Body of pancreas (tissue), 4 donors: ENCODE measurements around the gene BCS1L. TPM values are rescaled to one million over a fixed set of nuclear protein-coding genes. Genes with fewer than 3 reads are reported as not detected.

ENCODE experiments used
- ATAC-seq: fragments of 150-250 bp; one replicate; pipeline ENCODE4 v1.9.1; 2016
- DNase-seq, 4 donors: peaks; one replicate each; pipeline ENCODE4 v3.0.0-alpha.2; 2019
- H3K27ac ChIP-seq, 4 donors: fragments of 200-600 bp; sonication (generic); 1 replicate in 3 of 4; 2 replicates in 1 of 4; pipeline versions ENCODE4 v1.5.1 to v1.6.1; 2016 to 2019; ENCODE audit warnings: mild to moderate bottlenecking in 1 of 4, mixed read lengths in 1 of 4, moderate library complexity in 1 of 4
- H3K27me3 ChIP-seq, 2 donors: fragments of 200-600 bp; sonication (generic); one replicate each; pipeline ENCODE4 v1.6.0; 2016; ENCODE audit warnings: mild to moderate bottlenecking in 1 of 2
- H3K36me3 ChIP-seq, 2 donors: fragments of 200-600 bp; sonication (generic); replicated peaks in 1 of 2; 2 replicates each; pipeline ENCODE4 v1.5.1; 2016; ENCODE audit warnings: low read depth in 2 of 2; ENCODE audit not compliant: insufficient read depth in 1 of 2
- H3K4me1 ChIP-seq: fragments of 200-600 bp; sonication (generic); one replicate; pipeline ENCODE4 v1.6.0; 2016
- H3K4me3 ChIP-seq, 2 donors: fragments of 200-600 bp; sonication (generic); 1 replicate in 1 of 2; 2 replicates in 1 of 2; pipeline ENCODE4 v1.5.1; 2016 to 2019
- H3K9me3 ChIP-seq, 3 donors: fragments of 200-600 bp; sonication (generic); 1 replicate in 2 of 3; 2 replicates in 1 of 3; pipeline ENCODE4 v1.5.1; 2016
- POLR2A ChIP-seq, 3 donors: fragments of 450-650 bp; IDR thresholded peaks; one replicate each; pipeline ENCODE4 v1.6.1; 2016; ENCODE audit warnings: antibody characterized with exemption in 3 of 3, mild to moderate bottlenecking in 2 of 3
- WGBS, 2 donors: methylation state at CpG; one replicate each; pipeline ENCODE4 v1.1.5; 2017; 5-methylcytosine and 5-hydroxymethylcytosine counted together
- intact Hi-C: fragments of 100-400 bp; cut with DNase I; formaldehyde crosslinking; loops from one replicate; pipeline ENCODE4 v1.15.1; 2023
- total RNA-seq, 2 donors: library from RNA; depleted of rRNA; stranded (reverse); fragments of >200 nt; gene quantifications; one replicate each; pipeline ENCODE4 v1.1.0, GENCODE V29; 2016
- TF ChIP-seq, protein P1 (sequence below), 7 experiments: fragments of 450-650 bp in 4 of 7; fragments of 200-600 bp in 3 of 7; sonication (generic) in 3 of 7; IDR thresholded peaks; one replicate each; pipeline ENCODE4 v1.5.1; 2016 to 2019; ENCODE audit warnings: antibody characterized with exemption in 7 of 7

The BCS1L gene
- total RNA-seq, 2 donors from 2014 or later: 34.2 to 64.3 TPM

DNA sequence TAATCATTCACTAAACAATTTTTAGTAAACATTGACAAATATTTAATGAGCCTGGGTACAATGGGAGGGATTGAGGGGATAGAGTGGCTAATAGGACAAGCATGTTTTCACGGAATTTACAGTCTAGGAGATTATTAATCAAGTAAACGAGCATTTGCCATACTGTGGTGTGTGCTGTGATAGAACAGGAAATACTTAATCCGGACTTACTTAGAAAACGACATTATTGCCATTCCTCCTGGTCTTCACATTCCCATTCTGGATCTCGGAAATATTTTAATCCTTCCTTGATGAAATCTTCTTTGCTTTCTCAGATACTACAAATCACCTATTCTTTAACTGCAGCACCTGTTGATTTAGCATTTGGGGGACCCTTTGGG lies 52.1 kb downstream of the BCS1L start:
- H3K4me1 ChIP-seq: peaks cover 19% of the 10 kb centered on the region
- peak; percentile 38 for ATAC-seq
- intact Hi-C loops: no loop called here
- no peaks in the 10 kb centered on the region for H3K9me3 ChIP-seq
- no peak for DNase-seq
- no peak for TF ChIP-seq POLR2A (IDR thresholded peaks at IDR 0.05)
- TF ChIP-seq, protein P1, sequence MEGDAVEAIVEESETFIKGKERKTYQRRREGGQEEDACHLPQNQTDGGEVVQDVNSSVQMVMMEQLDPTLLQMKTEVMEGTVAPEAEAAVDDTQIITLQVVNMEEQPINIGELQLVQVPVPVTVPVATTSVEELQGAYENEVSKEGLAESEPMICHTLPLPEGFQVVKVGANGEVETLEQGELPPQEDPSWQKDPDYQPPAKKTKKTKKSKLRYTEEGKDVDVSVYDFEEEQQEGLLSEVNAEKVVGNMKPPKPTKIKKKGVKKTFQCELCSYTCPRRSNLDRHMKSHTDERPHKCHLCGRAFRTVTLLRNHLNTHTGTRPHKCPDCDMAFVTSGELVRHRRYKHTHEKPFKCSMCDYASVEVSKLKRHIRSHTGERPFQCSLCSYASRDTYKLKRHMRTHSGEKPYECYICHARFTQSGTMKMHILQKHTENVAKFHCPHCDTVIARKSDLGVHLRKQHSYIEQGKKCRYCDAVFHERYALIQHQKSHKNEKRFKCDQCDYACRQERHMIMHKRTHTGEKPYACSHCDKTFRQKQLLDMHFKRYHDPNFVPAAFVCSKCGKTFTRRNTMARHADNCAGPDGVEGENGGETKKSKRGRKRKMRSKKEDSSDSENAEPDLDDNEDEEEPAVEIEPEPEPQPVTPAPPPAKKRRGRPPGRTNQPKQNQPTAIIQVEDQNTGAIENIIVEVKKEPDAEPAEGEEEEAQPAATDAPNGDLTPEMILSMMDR (IDR thresholded peaks at IDR 0.05): no peak
- H3K36me3 ChIP-seq: no peaks in the 10 kb centered on the region
- no peaks in the 10 kb centered on the region for H3K27me3 ChIP-seq
- H3K27ac ChIP-seq: peak overlapping the region; percentile 78 to 91 (median 84)
- 3 to 6% methylated on average over 5 of the region's 5 CpGs for WGBS, 2 donors
- peak overlapping the region; percentile 34 to 58 for H3K4me3 ChIP-seq

Other genes starting within 250 kb of the BCS1L start
- gene VIL1, start 240.6 kb upstream of the BCS1L start, total RNA-seq: 10 to 100 TPM; 15.3 to 15.8 TPM
- gene USP37, start 91.3 kb upstream of the BCS1L start, total RNA-seq: 10 to 100 TPM in 1 of 2 donors, 1 to 10 TPM in 1; 6.0 to 14.5 TPM
- gene CNOT9, start 90.8 kb upstream of the BCS1L start, total RNA-seq: 10 to 100 TPM; 12.9 to 17.6 TPM
- under 1 TPM in 1 of 2 donors, not detected in 1; 0.52 TPM for gene PLCD4, start 51.8 kb upstream of the BCS1L start, total RNA-seq
- gene ZNF142, start 60 bp upstream of the BCS1L start, total RNA-seq: 10 to 100 TPM; 12.2 to 14.3 TPM
- gene RNF25, start 12.3 kb downstream of the BCS1L start, total RNA-seq: 10 to 100 TPM in 1 of 2 donors, 1 to 10 TPM in 1; 3.0 to 14.8 TPM
- 10 to 100 TPM; 35.0 to 57.4 TPM for gene STK36, start 12.4 kb downstream of the BCS1L start, total RNA-seq
- gene TTLL4, start 51.2 kb downstream of the BCS1L start, total RNA-seq: 10 to 100 TPM in 1 of 2 donors, 1 to 10 TPM in 1; 9.1 to 31.3 TPM
- gene CYP27A1, start 122.5 kb downstream of the BCS1L start, total RNA-seq: 1 to 10 TPM; 9.3 to 9.9 TPM
- not detected for gene PRKAG3, start 172.1 kb downstream of the BCS1L start, total RNA-seq
- gene WNT6, start 200.1 kb downstream of the BCS1L start, total RNA-seq: 1 to 10 TPM in 1 of 2 donors, not detected in 1; 1.0 TPM
- under 1 TPM in 1 of 2 donors, not detected in 1; 0.52 TPM for gene WNT10A, start 221.2 kb downstream of the BCS1L start, total RNA-seq